ENCODE data around the gene RBM18. TPM values are rescaled to one million over a fixed set of nuclear protein-coding genes. Genes with fewer than 3 reads are reported as not detected.

Gene RBM18
- total and polyA plus RNA-seq, 12 donors: 3.4 to 39.1 (median 16.4) TPM

DNA sequence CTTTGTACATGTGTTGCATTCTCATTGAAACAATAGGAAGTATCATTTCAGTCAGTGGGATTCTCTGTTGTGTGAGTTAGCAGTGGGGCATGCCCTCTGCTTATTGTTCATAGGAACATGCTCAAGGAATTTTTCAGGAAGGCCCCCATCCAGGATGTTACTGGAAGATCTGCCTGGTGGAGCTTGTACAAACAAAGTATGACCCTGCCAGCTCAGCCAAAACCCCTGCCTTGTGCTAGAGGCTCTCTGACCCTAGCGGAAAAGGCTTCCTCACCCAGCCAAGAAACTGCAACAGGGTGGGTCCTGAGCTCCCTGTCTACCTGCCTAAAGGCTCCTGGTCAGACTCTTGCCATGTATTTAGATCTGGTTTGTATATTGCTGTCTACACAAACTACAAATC lies 43.3 kb upstream of the RBM18 start:
- Histone ChIP-seq H3K36me3 (replicated peaks in 1 of 2) (peaks cover 0 to 5% of the 10 kb centered on the region in 2 donors), H3K4me3 (no peak overlapping the region), H3K4me1 (replicated peaks in 1 of 2) (peaks cover 4 to 7% of the 10 kb centered on the region in 2 donors), H3K9me3 (replicated peaks in 1 of 3) (no peaks in the 10 kb centered on the region), H3K27me3 (no peaks in the 10 kb centered on the region), H3K27ac (peak overlapping the region in 1 of 5 donors; percentile 35)
- intact Hi-C loops (cut with DNase I): no loop called here
- WGBS, 4 donors: 64 to 88% (median 82%) methylated on average over 1 of the region's 1 CpG
- TF ChIP-seq, protein P1, sequence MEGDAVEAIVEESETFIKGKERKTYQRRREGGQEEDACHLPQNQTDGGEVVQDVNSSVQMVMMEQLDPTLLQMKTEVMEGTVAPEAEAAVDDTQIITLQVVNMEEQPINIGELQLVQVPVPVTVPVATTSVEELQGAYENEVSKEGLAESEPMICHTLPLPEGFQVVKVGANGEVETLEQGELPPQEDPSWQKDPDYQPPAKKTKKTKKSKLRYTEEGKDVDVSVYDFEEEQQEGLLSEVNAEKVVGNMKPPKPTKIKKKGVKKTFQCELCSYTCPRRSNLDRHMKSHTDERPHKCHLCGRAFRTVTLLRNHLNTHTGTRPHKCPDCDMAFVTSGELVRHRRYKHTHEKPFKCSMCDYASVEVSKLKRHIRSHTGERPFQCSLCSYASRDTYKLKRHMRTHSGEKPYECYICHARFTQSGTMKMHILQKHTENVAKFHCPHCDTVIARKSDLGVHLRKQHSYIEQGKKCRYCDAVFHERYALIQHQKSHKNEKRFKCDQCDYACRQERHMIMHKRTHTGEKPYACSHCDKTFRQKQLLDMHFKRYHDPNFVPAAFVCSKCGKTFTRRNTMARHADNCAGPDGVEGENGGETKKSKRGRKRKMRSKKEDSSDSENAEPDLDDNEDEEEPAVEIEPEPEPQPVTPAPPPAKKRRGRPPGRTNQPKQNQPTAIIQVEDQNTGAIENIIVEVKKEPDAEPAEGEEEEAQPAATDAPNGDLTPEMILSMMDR (IDR thresholded peaks at IDR 0.05): no peak
- no peak for TF ChIP-seq POLR2A (IDR thresholded peaks at IDR 0.05)
- DNase-seq: peak in 5 of 7 donors; percentile 34 to 73 (median 47)

- intact Hi-C loops (cut with DNase I): no loop called here
- peaks cover 4 to 7% of the 10 kb centered on the region in 2 donors for H3K4me1 ChIP-seq (replicated peaks in 1 of 2)
- WGBS, 4 donors: 78 to 88% (median 81%) methylated on average over 5 of the region's 5 CpGs
- DNase-seq: peak in 2 of 7 donors; percentile 39 to 59
- H3K4me3 ChIP-seq: no peak overlapping the region
- no peaks in the 10 kb centered on the region for H3K27me3 ChIP-seq
- no peaks in the 10 kb centered on the region for H3K9me3 ChIP-seq (replicated peaks in 1 of 3)
- no peak for TF ChIP-seq POLR2A (IDR thresholded peaks at IDR 0.05)
- TF ChIP-seq, protein P1 (IDR thresholded peaks at IDR 0.05): no peak
- H3K36me3 ChIP-seq (replicated peaks in 1 of 2): no peaks in the 10 kb centered on the region
- H3K27ac ChIP-seq: peak overlapping the region in 1 of 5 donors; percentile 35
Observed at GRCh38 chr9:122307061-122307460, 42.4 kb upstream of the RBM18 start.

DNA sequence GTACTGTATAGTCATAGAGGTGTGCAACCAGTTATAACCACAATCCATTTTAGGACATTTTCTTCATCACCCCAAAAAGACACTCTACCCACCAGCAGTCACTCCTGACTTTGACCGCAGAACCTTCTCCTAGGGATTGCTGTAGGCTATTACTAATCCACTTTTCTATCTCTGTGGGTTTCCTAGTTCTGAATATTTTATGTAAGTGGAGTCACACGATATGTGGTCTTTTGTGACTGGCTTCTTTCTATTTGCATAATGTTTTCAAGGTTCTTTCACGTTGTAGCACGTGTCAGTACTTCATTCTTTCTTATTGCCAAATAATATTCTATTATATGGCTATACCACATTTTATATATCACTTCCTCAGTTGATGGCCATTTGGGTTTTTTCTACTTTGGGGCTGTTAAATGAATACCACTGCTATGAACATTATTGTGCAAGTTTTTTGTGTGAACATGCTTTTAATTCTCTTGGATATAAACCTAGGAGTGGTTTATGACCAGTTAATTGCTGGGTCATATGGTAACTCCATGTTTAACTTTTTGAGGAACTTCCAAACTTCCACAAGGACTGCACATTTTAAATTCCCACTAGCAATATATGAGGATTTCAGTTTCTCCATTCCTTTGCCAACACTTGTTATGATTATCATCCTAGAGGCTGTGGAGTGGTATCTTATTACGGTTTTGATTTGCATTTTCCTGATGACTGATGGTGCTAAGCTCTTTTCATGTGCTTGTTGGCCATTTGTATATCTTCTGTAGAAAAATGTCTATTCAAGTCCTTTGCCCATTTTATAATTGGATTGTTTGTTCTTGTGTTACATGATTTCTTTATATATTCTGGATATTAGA lies 37.8 kb upstream of the RBM18 start:
- Histone ChIP-seq H3K27me3 (no peaks in the 10 kb centered on the region), H3K36me3 (replicated peaks in 1 of 2) (no peaks in the 10 kb centered on the region), H3K4me1 (replicated peaks in 1 of 2) (peaks cover 4 to 7% of the 10 kb centered on the region in 2 donors), H3K27ac (no peak overlapping the region), H3K4me3 (no peak overlapping the region), H3K9me3 (replicated peaks in 1 of 3) (no peaks in the 10 kb centered on the region)
- no peak for DNase-seq
- intact Hi-C loops (cut with DNase I): no loop called here
- 90 to 94% (median 93%) methylated on average over 5 of the region's 5 CpGs for WGBS, 4 donors
- TF ChIP-seq, protein P1 (IDR thresholded peaks at IDR 0.05): no peak
- no peak for TF ChIP-seq POLR2A (IDR thresholded peaks at IDR 0.05)

DNA sequence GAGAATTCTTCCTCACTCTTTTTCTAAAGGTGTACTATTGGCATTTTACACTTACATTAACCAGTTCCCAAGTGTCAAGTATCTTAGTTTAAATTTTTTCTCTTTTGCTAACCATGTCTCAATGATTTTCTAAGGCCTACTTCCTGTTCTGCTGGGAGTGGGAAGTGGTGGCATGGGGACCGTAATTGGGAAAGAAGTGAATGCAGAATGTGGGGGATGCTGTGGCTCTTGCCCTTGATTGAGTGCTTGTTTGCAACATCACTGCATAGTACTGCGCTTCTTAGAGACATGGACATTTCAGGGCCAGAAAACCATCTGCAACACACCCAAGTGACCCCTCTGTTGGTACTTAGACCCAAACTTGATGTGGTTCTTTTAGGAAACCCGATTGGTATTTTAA lies 32.9 kb upstream of the RBM18 start:
- intact Hi-C loops (cut with DNase I): no loop called here
- peaks cover 0 to 16% of the 10 kb centered on the region in 2 donors for H3K36me3 ChIP-seq (replicated peaks in 1 of 2)
- H3K27me3 ChIP-seq: no peaks in the 10 kb centered on the region
- TF ChIP-seq, protein P1 (IDR thresholded peaks at IDR 0.05): no peak
- no peak for TF ChIP-seq POLR2A (IDR thresholded peaks at IDR 0.05)
- no peak for DNase-seq
- no peaks in the 10 kb centered on the region for H3K9me3 ChIP-seq (replicated peaks in 1 of 3)
- H3K27ac ChIP-seq: no peak overlapping the region
- no peaks in the 10 kb centered on the region for H3K4me1 ChIP-seq (replicated peaks in 1 of 2)
- H3K4me3 ChIP-seq: no peak overlapping the region
- WGBS, 4 donors: 84 to 95% (median 88%) methylated on average over 3 of the region's 3 CpGs
